Mesendoderm (in vitro differentiated cells): ENCODE data around the gene CFAP100.

Experiments used
- DNase-seq: peaks from one replicate; pipeline ENCODE4 v3.0.0; 2013
- H2AK5ac ChIP-seq: 2 replicates; pipeline ENCODE4 v1.6.1; 2013; ENCODE audit warnings: low read length, inconsistent platforms
- H2BK120ac ChIP-seq: 2 replicates; pipeline ENCODE4 v1.6.1; 2013; ENCODE audit warnings: low read depth, mild to moderate bottlenecking, low read length, moderate library complexity, mixed read lengths
- H2BK15ac ChIP-seq: replicated peaks from 2 replicates; pipeline ENCODE4 v1.6.1; 2013; ENCODE audit warnings: low read depth, mild to moderate bottlenecking, moderate library complexity
- H2BK5ac ChIP-seq: 2 replicates; pipeline ENCODE4 v1.6.1; 2013; ENCODE audit warnings: low read length, inconsistent platforms
- H3K18ac ChIP-seq: 2 replicates; pipeline ENCODE4 v1.6.1; 2013; ENCODE audit warnings: mild to moderate bottlenecking, low read length, mixed read lengths
- H3K23ac ChIP-seq: one replicate; pipeline ENCODE4 v1.6.1; 2013; ENCODE audit warnings: low read length
- H3K27ac ChIP-seq: 2 replicates; pipeline ENCODE4 v1.5.1; 2013; ENCODE audit warnings: low read depth, mild to moderate bottlenecking, inconsistent platforms, low read length, moderate library complexity
- H3K27me3 ChIP-seq: 2 replicates; pipeline ENCODE4 v1.6.1; 2013; ENCODE audit warnings: low read length, control low read depth, mild to moderate bottlenecking, inconsistent platforms; ENCODE audit not compliant: insufficient read depth, poor library complexity
- H3K36me3 ChIP-seq: 2 replicates; pipeline ENCODE4 v1.6.1; 2013; ENCODE audit warnings: low read length, inconsistent platforms; ENCODE audit not compliant: control insufficient read depth, insufficient read depth
- H3K4ac ChIP-seq: one replicate; pipeline ENCODE4 v1.6.1; 2013; ENCODE audit warnings: low read depth, mild to moderate bottlenecking, low read length, moderate library complexity
- H3K4me1 ChIP-seq: 2 replicates; pipeline ENCODE4 v1.6.1; 2013; ENCODE audit warnings: low read depth, low read length, inconsistent platforms; ENCODE audit not compliant: control insufficient read depth
- H3K4me2 ChIP-seq: 2 replicates; pipeline ENCODE4 v1.6.1; 2013; ENCODE audit warnings: low read length
- H3K4me3 ChIP-seq: 2 replicates; pipeline ENCODE4 v1.5.1; 2013; ENCODE audit warnings: mild to moderate bottlenecking, low read length
- H3K56ac ChIP-seq: one replicate; pipeline ENCODE4 v1.6.1; 2013; ENCODE audit warnings: low read length
- H3K79me1 ChIP-seq: 2 replicates; pipeline ENCODE4 v1.6.1; 2013; ENCODE audit warnings: low read length, inconsistent platforms
- H3K79me2 ChIP-seq: 2 replicates; pipeline ENCODE4 v1.6.1; 2013; ENCODE audit warnings: mild to moderate bottlenecking, low read length; ENCODE audit not compliant: control insufficient read depth, insufficient read depth
- H3K9ac ChIP-seq: 2 replicates; pipeline ENCODE4 v1.6.1; 2013; ENCODE audit warnings: low read length, inconsistent platforms
- H4K5ac ChIP-seq: one replicate; pipeline ENCODE4 v1.6.1; 2013; ENCODE audit warnings: low read length
- H4K8ac ChIP-seq: one replicate; pipeline ENCODE4 v1.6.1; 2013; ENCODE audit warnings: low read depth, mild to moderate bottlenecking, control low read depth, low read length, moderate library complexity
- WGBS: extraction: QIAGEN DNeasy Blood & Tissue Kit; methylation state at CpG from one replicate; pipeline ENCODE4 v1.1.7; 2013; ENCODE audit warnings: low lambda C conversion rate, missing lambda C conversion rate; ENCODE audit not compliant: insufficient coverage; ENCODE audit errors: extremely low coverage; 5-methylcytosine and 5-hydroxymethylcytosine counted together

Gene CFAP100

GRCh38 chr3:126463521-126463920 lies 68.8 kb downstream of the CFAP100 start:
- H3K27me3 ChIP-seq = no peaks in the 10 kb centered on the region
- no peak overlapping the region for H3K9ac ChIP-seq
- H3K4me1 ChIP-seq = no peaks in the 10 kb centered on the region
- H3K23ac ChIP-seq = no peak overlapping the region
- no peak overlapping the region for H2BK120ac ChIP-seq
- no peak overlapping the region for H3K56ac ChIP-seq
- no peak overlapping the region for H3K27ac ChIP-seq
- no peak overlapping the region for H4K8ac ChIP-seq
- DNase-seq = no peak
- H3K4me2 ChIP-seq = no peak overlapping the region
- H3K79me2 ChIP-seq = peaks cover 2% of the 10 kb centered on the region
- no CpG with 5 or more reads among the region's 2 CpGs for WGBS
- H3K18ac ChIP-seq = no peak overlapping the region
- H2BK15ac ChIP-seq = no peak overlapping the region
- no peak overlapping the region for H3K4me3 ChIP-seq
- H4K5ac ChIP-seq = no peak overlapping the region
- H3K79me1 ChIP-seq = peaks cover 6% of the 10 kb centered on the region
- no peak overlapping the region for H2BK5ac ChIP-seq
- H2AK5ac ChIP-seq = no peak overlapping the region
- H3K36me3 ChIP-seq = peaks cover 25% of the 10 kb centered on the region
- H3K4ac ChIP-seq = no peak overlapping the region

GRCh38 chr3:126464093-126464492 lies 69.4 kb downstream of the CFAP100 start:
- Histone ChIP-seq H2AK5ac (no peak overlapping the region), H2BK15ac (no peak overlapping the region), H3K4ac (no peak overlapping the region), H4K8ac (no peak overlapping the region), H2BK5ac (no peak overlapping the region), H4K5ac (no peak overlapping the region), H3K79me2 (peaks cover 2% of the 10 kb centered on the region), H3K27me3 (no peaks in the 10 kb centered on the region), H3K79me1 (peaks cover 6% of the 10 kb centered on the region), H3K9ac (no peak overlapping the region), H3K18ac (no peak overlapping the region), H3K23ac (no peak overlapping the region), H3K56ac (no peak overlapping the region), H3K27ac (no peak overlapping the region), H3K36me3 (peaks cover 27% of the 10 kb centered on the region), H3K4me1 (no peaks in the 10 kb centered on the region), H3K4me2 (no peak overlapping the region), H3K4me3 (no peak overlapping the region), H2BK120ac (no peak overlapping the region)
- DNase-seq = no peak
- no CpG with 5 or more reads among the region's 4 CpGs for WGBS

GRCh38 chr3:126464494-126464893 lies 69.8 kb downstream of the CFAP100 start:
- Histone ChIP-seq H3K18ac (no peak overlapping the region), H3K79me1 (peaks cover 7% of the 10 kb centered on the region), H3K9ac (no peak overlapping the region), H3K36me3 (peaks cover 29% of the 10 kb centered on the region), H3K4ac (no peak overlapping the region), H3K4me1 (no peaks in the 10 kb centered on the region), H3K79me2 (peaks cover 2% of the 10 kb centered on the region), H3K27ac (no peak overlapping the region), H2AK5ac (no peak overlapping the region), H3K4me3 (no peak overlapping the region), H4K8ac (no peak overlapping the region), H2BK120ac (no peak overlapping the region), H2BK5ac (no peak overlapping the region), H3K4me2 (no peak overlapping the region), H4K5ac (no peak overlapping the region), H2BK15ac (no peak overlapping the region), H3K56ac (no peak overlapping the region), H3K23ac (no peak overlapping the region), H3K27me3 (no peaks in the 10 kb centered on the region)
- DNase-seq = no peak
- no CpG with 5 or more reads among the region's 4 CpGs for WGBS

- Histone ChIP-seq H4K8ac (no peak overlapping the region), H3K56ac (no peak overlapping the region), H2BK15ac (no peak overlapping the region), H3K79me2 (peaks cover 2% of the 10 kb centered on the region), H3K27ac (no peak overlapping the region), H2AK5ac (no peak overlapping the region), H3K36me3 (peaks cover 31% of the 10 kb centered on the region), H4K5ac (no peak overlapping the region), H3K4me3 (no peak overlapping the region), H3K23ac (no peak overlapping the region), H3K4me2 (no peak overlapping the region), H3K18ac (no peak overlapping the region), H3K79me1 (peaks cover 9% of the 10 kb centered on the region), H3K4ac (no peak overlapping the region), H3K9ac (no peak overlapping the region), H2BK120ac (no peak overlapping the region), H2BK5ac (no peak overlapping the region), H3K4me1 (no peaks in the 10 kb centered on the region), H3K27me3 (no peaks in the 10 kb centered on the region)
- WGBS = no CpG with 5 or more reads among the region's 11 CpGs
- DNase-seq = no peak
Measured at GRCh38 chr3:126464997-126465396, 70.3 kb downstream of the CFAP100 start.

- H3K4me2 ChIP-seq = no peak overlapping the region
- no peaks in the 10 kb centered on the region for H3K27me3 ChIP-seq
- H2BK5ac ChIP-seq = no peak overlapping the region
- no peak overlapping the region for H2AK5ac ChIP-seq
- H3K9ac ChIP-seq = no peak overlapping the region
- no CpG with 5 or more reads among the region's 16 CpGs for WGBS
- peaks cover 2% of the 10 kb centered on the region for H3K79me2 ChIP-seq
- H3K36me3 ChIP-seq = peaks cover 33% of the 10 kb centered on the region
- no peak overlapping the region for H4K5ac ChIP-seq
- H2BK120ac ChIP-seq = no peak overlapping the region
- no peak overlapping the region for H3K23ac ChIP-seq
- H3K27ac ChIP-seq = no peak overlapping the region
- H4K8ac ChIP-seq = no peak overlapping the region
- H2BK15ac ChIP-seq = no peak overlapping the region
- H3K4ac ChIP-seq = no peak overlapping the region
- H3K18ac ChIP-seq = no peak overlapping the region
- no peaks in the 10 kb centered on the region for H3K4me1 ChIP-seq
- no peak for DNase-seq
- H3K56ac ChIP-seq = no peak overlapping the region
- H3K79me1 ChIP-seq = peaks cover 12% of the 10 kb centered on the region
- H3K4me3 ChIP-seq = no peak overlapping the region
Measured at GRCh38 chr3:126465928-126466544, 71.3 kb downstream of the CFAP100 start.
